ENCODE data around the gene CYP2C8. TPM values are rescaled to one million over a fixed set of nuclear protein-coding genes. Genes with fewer than 3 reads are reported as not detected.

The CYP2C8 gene
- total and polyA plus RNA-seq, 2 of the 4 experiments (the other 2 are of a cell fraction) = 0.05 TPM; not detected in 1

DNA sequence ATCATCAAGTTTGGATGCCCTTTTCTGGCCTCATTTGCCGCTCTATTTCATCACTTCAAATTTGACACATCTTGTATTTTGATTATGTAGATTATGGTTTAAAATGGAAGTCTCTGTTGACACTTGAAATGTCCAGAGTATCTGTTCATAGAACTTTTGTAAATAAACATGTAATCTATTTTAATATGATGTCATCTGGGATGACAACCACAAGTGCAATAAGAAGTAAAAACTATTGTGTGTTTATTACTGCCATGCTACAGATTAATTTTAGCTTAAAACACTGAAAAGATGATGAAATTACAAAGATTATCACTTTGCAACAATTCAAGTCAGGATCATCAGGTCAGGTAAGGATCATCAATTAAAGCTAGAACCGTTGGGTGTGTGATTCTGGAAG is 30.0 kb downstream of the CYP2C8 start:
- peaks cover 1% of the 10 kb centered on the region; the same call in 1 of the 2 replicates for H3K9me3 ChIP-seq (ENCODE audit: control insufficient read depth, insufficient read depth, low read length)
- no peak overlapping the region for H4K91ac ChIP-seq (ENCODE audit: insufficient read depth, low read depth, low read length)
- TF ChIP-seq, protein P1, sequence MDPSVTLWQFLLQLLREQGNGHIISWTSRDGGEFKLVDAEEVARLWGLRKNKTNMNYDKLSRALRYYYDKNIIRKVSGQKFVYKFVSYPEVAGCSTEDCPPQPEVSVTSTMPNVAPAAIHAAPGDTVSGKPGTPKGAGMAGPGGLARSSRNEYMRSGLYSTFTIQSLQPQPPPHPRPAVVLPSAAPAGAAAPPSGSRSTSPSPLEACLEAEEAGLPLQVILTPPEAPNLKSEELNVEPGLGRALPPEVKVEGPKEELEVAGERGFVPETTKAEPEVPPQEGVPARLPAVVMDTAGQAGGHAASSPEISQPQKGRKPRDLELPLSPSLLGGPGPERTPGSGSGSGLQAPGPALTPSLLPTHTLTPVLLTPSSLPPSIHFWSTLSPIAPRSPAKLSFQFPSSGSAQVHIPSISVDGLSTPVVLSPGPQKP (IDR thresholded peaks at IDR 0.05; ENCODE audit: borderline replicate concordance, low read depth, low read length) = no peak
- no peak for TF ChIP-seq BHLHE40 (IDR thresholded peaks at IDR 0.05; ENCODE audit: low read depth, low read length)
- no peak for TF ChIP-seq CEBPB (IDR thresholded peaks at IDR 0.05; ENCODE audit: low read depth, low read length)
- DNase-seq (no peak), ATAC-seq (ENCODE audit: low read depth) (no peak)
- H3K27me3 ChIP-seq (ENCODE audit: control insufficient read depth, insufficient read depth, low read length) = no peaks in the 10 kb centered on the region
- H3K4me2 ChIP-seq (ENCODE audit: low read depth, low read length) = no peak overlapping the region
- no peak overlapping the region for H2BK15ac ChIP-seq (ENCODE audit: low read depth, low read length)
- no peak overlapping the region for H3K9ac ChIP-seq (ENCODE audit: low read depth, low read length)
- H3K4me1 ChIP-seq (ENCODE audit: control insufficient read depth, insufficient read depth, low read length) = no peaks in the 10 kb centered on the region
- H2AK5ac ChIP-seq (ENCODE audit: low read depth, low read length) = no peak overlapping the region
- BruUV-seq (replicated peaks) = no TSS peak
- WGBS, 2 experiments (ENCODE audit: extremely low coverage in 2 of 2, insufficient read length in 1 of 2) = no CpG with 5 or more reads among the region's 2 CpGs
- intact Hi-C loops (cut with micrococcal nuclease) (no loop called here), dilution Hi-C loops (cut with HindIII; ENCODE audit: low sequenced_read_pairs, unreplicated experiment) (no loop called here), in situ Hi-C loops (cut with MboI; ENCODE audit: low sequenced_read_pairs) (no loop called here)
- H2BK120ac ChIP-seq (ENCODE audit: low read depth, low read length) = no peak overlapping the region
- no peak overlapping the region for H2BK20ac ChIP-seq (ENCODE audit: low read depth, low read length)
- no peaks in the 10 kb centered on the region for H3K9me1 ChIP-seq (ENCODE audit: insufficient read depth, low read length)
- H3K23ac ChIP-seq (ENCODE audit: low read depth, low read length) = no peak overlapping the region
- H3K18ac ChIP-seq (ENCODE audit: low read depth, low read length) = no peak overlapping the region
- H2BK5ac ChIP-seq (ENCODE audit: low read depth, low read length, poor library complexity, severe bottlenecking) = no peak overlapping the region
- no peak overlapping the region for H4K5ac ChIP-seq (ENCODE audit: low read depth, low read length)
- no peak overlapping the region for H3K27ac ChIP-seq (ENCODE audit: insufficient read depth, low read length)
- H3K4me3 ChIP-seq (ENCODE audit: insufficient read depth, low read depth, low read length) = no peak overlapping the region
- H2AFZ ChIP-seq (replicated peaks; ENCODE audit: low read length, poor library complexity) = no peak overlapping the region
- no peak overlapping the region for H4K8ac ChIP-seq (ENCODE audit: low read depth in 2 of 2, low read length in 2 of 2)
- POLR2A ChIA-PET (ENCODE audit: unreplicated experiment) = no interaction called here
- H3K56ac ChIP-seq (ENCODE audit: extremely low read depth, insufficient read depth, low read length) = no peak overlapping the region
- H3K36me3 ChIP-seq (ENCODE audit: control insufficient read depth, insufficient read depth, low read length) = no peaks in the 10 kb centered on the region
- H3K4ac ChIP-seq (ENCODE audit: low read depth, low read length) = no peak overlapping the region
- H4K20me1 ChIP-seq (ENCODE audit: insufficient read depth, low read length) = no peaks in the 10 kb centered on the region
- no peak overlapping the region for H3K14ac ChIP-seq (replicated peaks; ENCODE audit: low read depth, low read length)
- H3K79me1 ChIP-seq (ENCODE audit: low read depth in 1 of 2, low read length in 2 of 2) = no peaks in the 10 kb centered on the region
- H2AK9ac ChIP-seq (replicated peaks; ENCODE audit: low read depth, low read length, poor library complexity) = no peak overlapping the region
- CTCF ChIA-PET = no interaction called here

Measured in IMR-90 (cell line).